GM12878 (cell line): ENCODE measurements around the gene XDH.

ENCODE experiments used
- CTCF ChIP-seq, 3 experiments: IDR thresholded peaks in 2 of 3; conservative IDR thresholded peaks in 1 of 3; 2 replicates each; pipeline ENCODE4 v1.5.1; 2011; ENCODE audit warnings: low read depth in 3 of 3, low read length in 3 of 3, mild to moderate bottlenecking in 3 of 3, control low read depth in 2 of 3, moderate library complexity in 2 of 3, inconsistent platforms in 1 of 3, mixed read lengths in 1 of 3; ENCODE audit not compliant: control insufficient read depth in 2 of 3, insufficient read depth in 1 of 3; ENCODE audit errors: extremely low read depth in 1 of 3
- EZH2 ChIP-seq: IDR thresholded peaks from 2 replicates; pipeline ENCODE4 v1.6.1; 2012; ENCODE audit warnings: low read depth, mild to moderate bottlenecking, control low read depth, inconsistent platforms, low read length, borderline replicate concordance; ENCODE audit not compliant: control insufficient read depth
- MXI1 ChIP-seq: fragments of 150-350 bp; IDR thresholded peaks from 2 replicates; pipeline ENCODE4 v1.6.1; 2011; ENCODE audit warnings: low read depth, mild to moderate bottlenecking, inconsistent platforms, low read length, improper control_type of control experiment
- POLR2A ChIP-seq: IDR thresholded peaks from 2 replicates; pipeline ENCODE4 v1.6.1; 2011; ENCODE audit warnings: low read depth, mild to moderate bottlenecking, low read length
- POLR2AphosphoS5 ChIP-seq: IDR thresholded peaks from 2 replicates; pipeline ENCODE4 v1.6.1; 2011; ENCODE audit warnings: mild to moderate bottlenecking, low read length, inconsistent platforms
- RAD21 ChIP-seq: IDR thresholded peaks from 2 replicates; pipeline ENCODE4 v1.6.1; 2011; ENCODE audit warnings: mild to moderate bottlenecking, low read depth, low read length, moderate library complexity; ENCODE audit not compliant: insufficient read depth
- SMC3 ChIP-seq: IDR thresholded peaks from 2 replicates; pipeline ENCODE4 v1.6.1; 2011; ENCODE audit warnings: low read length, improper control_type of control experiment, borderline replicate concordance
- SPI1 ChIP-seq: IDR thresholded peaks from 2 replicates; pipeline ENCODE4 v1.6.1; 2011; ENCODE audit warnings: low read depth, mild to moderate bottlenecking, low read length, moderate library complexity, borderline replicate concordance; ENCODE audit not compliant: insufficient read depth
- YY1 ChIP-seq: IDR thresholded peaks from 2 replicates; pipeline ENCODE4 v1.6.1; 2011; ENCODE audit warnings: low read depth, mild to moderate bottlenecking, low read length
- TF ChIP-seq, protein P1 (sequence below): IDR thresholded peaks from 2 replicates; pipeline ENCODE4 v1.6.1; 2011; ENCODE audit warnings: low read depth, mild to moderate bottlenecking, low read length, moderate library complexity, borderline replicate concordance; ENCODE audit errors: extremely low read depth

GRCh38 chr2:31335921-31336585, 78.5 kb downstream of the XDH start:
- TF ChIP-seq SPI1 = no peak
- TF ChIP-seq, protein P1, sequence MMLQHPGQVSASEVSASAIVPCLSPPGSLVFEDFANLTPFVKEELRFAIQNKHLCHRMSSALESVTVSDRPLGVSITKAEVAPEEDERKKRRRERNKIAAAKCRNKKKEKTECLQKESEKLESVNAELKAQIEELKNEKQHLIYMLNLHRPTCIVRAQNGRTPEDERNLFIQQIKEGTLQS = no peak
- TF ChIP-seq POLR2AphosphoS5 = no peak
- TF ChIP-seq CTCF (IDR thresholded peaks at IDR 0.05 in 2 of 3, conservative IDR thresholded peaks at IDR 0.05 in 1 of 3; ENCODE audit: control insufficient read depth in 2 of 3, extremely low read depth in 1 of 3, insufficient read depth in 1 of 3, low read depth in 3 of 3, low read length in 3 of 3) = no peak
- TF ChIP-seq SMC3 = no peak
- TF ChIP-seq MXI1 = no peak
- no peak for TF ChIP-seq RAD21
- TF ChIP-seq POLR2A = no peak
- TF ChIP-seq EZH2 = no peak
- TF ChIP-seq YY1 = no peak
